CD4-positive, alpha-beta T cell (primary cell): Measurements from ENCODE around the gene NCKAP5. TPM values are rescaled to one million over a fixed set of nuclear protein-coding genes. Genes with fewer than 3 reads are reported as not detected.

Experiments used
- ATAC-seq: fragments of 200-7000 bp; cut with Tn5 transposase; one replicate; pipeline ENCODE4 v1.10.0; 2022; ENCODE audit warnings: mild to moderate bottlenecking; ENCODE audit not compliant: poor library complexity
- CTCF ChIA-PET: fragments of 350-600 bp; sonication (Branson Sonifier 250); formaldehyde crosslinking; loops from one replicate; lab custom pipeline; 2021; ENCODE audit warnings: antibody characterized with exemption, inconsistent platforms; lab: Charles Lee
- POLR2A ChIA-PET: fragments of 350-600 bp; sonication (Branson Sonifier 250); formaldehyde crosslinking; loops from one replicate; lab custom pipeline; 2021; ENCODE audit warnings: antibody characterized with exemption, inconsistent platforms; lab: Charles Lee
- DNase-seq, 14 experiments: peaks; one replicate each; pipeline ENCODE4 v3.0.0-alpha.2; 2013 to 2020; ENCODE audit warnings: mixed read lengths in 2 of 14
- H3K27ac ChIP-seq, 2 donors: one replicate each; pipeline versions ENCODE4 v1.5.1 to v1.7.0; 2013; ENCODE audit warnings: low read length in 2 of 2, low read depth in 1 of 2, mild to moderate bottlenecking in 1 of 2
- H3K27me3 ChIP-seq, 2 experiments: 1 replicate in 1 of 2; 2 replicates in 1 of 2; pipeline versions ENCODE4 v1.6.1 to v1.7.0; 2013; ENCODE audit warnings: low read length in 2 of 2, control low read depth in 1 of 2, mild to moderate bottlenecking in 1 of 2, moderate library complexity in 1 of 2; ENCODE audit not compliant: insufficient read depth in 2 of 2, control insufficient read depth in 1 of 2
- H3K36me3 ChIP-seq: one replicate; pipeline ENCODE4 v1.6.1; 2013; ENCODE audit warnings: low read length, control low read depth; ENCODE audit not compliant: insufficient read depth
- H3K4me1 ChIP-seq: one replicate; pipeline ENCODE4 v1.6.1; 2013; ENCODE audit warnings: low read length, control low read depth; ENCODE audit not compliant: insufficient read depth
- H3K4me3 ChIP-seq: one replicate; pipeline ENCODE4 v1.5.1; 2013; ENCODE audit warnings: mild to moderate bottlenecking, low read length, moderate library complexity
- H3K9me3 ChIP-seq, 2 experiments: 1 replicate in 1 of 2; 2 replicates in 1 of 2; pipeline versions ENCODE4 v1.6.1 to v1.7.0; 2013; ENCODE audit warnings: low read length in 2 of 2, mild to moderate bottlenecking in 2 of 2, control low read depth in 1 of 2, moderate library complexity in 1 of 2; ENCODE audit not compliant: control insufficient read depth in 1 of 2, insufficient read depth in 1 of 2
- H3K27ac Mint-ChIP-seq: one replicate; pipeline ENCODE4 v1.8.0; 2020; ENCODE audit warnings: mixed read lengths
- H3K27me3 Mint-ChIP-seq: one replicate; pipeline ENCODE4 v1.8.0; 2021; ENCODE audit warnings: mixed read lengths
- H3K36me3 Mint-ChIP-seq: one replicate; pipeline ENCODE4 v1.8.0; 2021; ENCODE audit warnings: low read depth, mixed read lengths
- H3K4me1 Mint-ChIP-seq: one replicate; pipeline ENCODE4 v1.8.0; 2021; ENCODE audit warnings: low read depth, mixed read lengths
- H3K4me3 Mint-ChIP-seq: one replicate; pipeline ENCODE4 v1.8.0; 2020; ENCODE audit warnings: mild to moderate bottlenecking, mixed read lengths
- H3K9me3 Mint-ChIP-seq: one replicate; pipeline ENCODE4 v1.8.0; 2020; ENCODE audit warnings: mixed read lengths
- CTCF ChIP-seq: fragments of 200-600 bp; IDR thresholded peaks from one replicate; pipeline ENCODE4 v1.8.0; 2022; ENCODE audit warnings: antibody characterized with exemption, mild to moderate bottlenecking
- intact Hi-C, 2 experiments: fragments of 100-400 bp; cut with DNase I in 1 of 2; cut with micrococcal nuclease in 1 of 2; formaldehyde crosslinking; loops; one replicate each; pipeline versions ENCODE4 v1.15.1 to v1.9.0; 2023 to 2025; cut with DNase I, micrococcal nuclease
- total RNA-seq, 174 experiments: library from RNA in 2 of 174; stranded (reverse) in 2 of 174; gene quantifications; one replicate each; pipeline ENCODE4 v1.2.3 and lab custom pipeline; 2021 to 2026

The NCKAP5 gene
- total RNA-seq, 2 experiments from 2014 or later, result not detected

GRCh38 chr2:133422931-133423351, 145.3 kb downstream of the NCKAP5 start:
- Mint-ChIP-seq H3K36me3 (no peaks in the 10 kb centered on the region), H3K27ac (no peak overlapping the region), H3K4me1 (no peaks in the 10 kb centered on the region), H3K9me3 (no peaks in the 10 kb centered on the region), H3K4me3 (no peak overlapping the region), H3K27me3 (no peaks in the 10 kb centered on the region)
- peaks cover 0 to 3% of the 10 kb centered on the region in 2 experiments for H3K9me3 ChIP-seq
- H3K27ac ChIP-seq, result no peak overlapping the region
- no peaks in the 10 kb centered on the region for H3K27me3 ChIP-seq
- ChIA-PET POLR2A (no interaction called here), CTCF (no interaction called here)
- H3K36me3 ChIP-seq, result no peaks in the 10 kb centered on the region
- no peak overlapping the region for H3K4me3 ChIP-seq
- intact Hi-C loops, result no loop called here
- no peak for DNase-seq
- no peaks in the 10 kb centered on the region for H3K4me1 ChIP-seq
- TF ChIP-seq CTCF, result no peak
- no peak for ATAC-seq

- ChIA-PET CTCF (no interaction called here), POLR2A (no interaction called here)
- H3K9me3 Mint-ChIP-seq, result no peaks in the 10 kb centered on the region
- H3K27ac Mint-ChIP-seq, result no peak overlapping the region
- Histone ChIP-seq H3K9me3 (peaks cover 0 to 8% of the 10 kb centered on the region in 2 experiments), H3K27me3 (no peaks in the 10 kb centered on the region), H3K36me3 (no peaks in the 10 kb centered on the region), H3K4me3 (no peak overlapping the region), H3K27ac (no peak overlapping the region), H3K4me1 (no peaks in the 10 kb centered on the region)
- no peak overlapping the region for H3K4me3 Mint-ChIP-seq
- no peaks in the 10 kb centered on the region for H3K4me1 Mint-ChIP-seq
- ATAC-seq, result no peak
- no peak for DNase-seq
- no peaks in the 10 kb centered on the region for H3K27me3 Mint-ChIP-seq
- intact Hi-C loops, result no loop called here
- no peak for TF ChIP-seq CTCF
- no peaks in the 10 kb centered on the region for H3K36me3 Mint-ChIP-seq
Measured at GRCh38 chr2:133421516-133422324, 146.5 kb downstream of the NCKAP5 start.

- no peaks in the 10 kb centered on the region for H3K4me1 Mint-ChIP-seq
- no peak overlapping the region for H3K4me3 Mint-ChIP-seq
- DNase-seq, result no peak
- Histone ChIP-seq H3K4me1 (no peaks in the 10 kb centered on the region), H3K4me3 (no peak overlapping the region), H3K36me3 (no peaks in the 10 kb centered on the region), H3K9me3 (peaks cover 0 to 5% of the 10 kb centered on the region in 2 experiments), H3K27me3 (no peaks in the 10 kb centered on the region), H3K27ac (no peak overlapping the region)
- ATAC-seq, result no peak
- no peak overlapping the region for H3K27ac Mint-ChIP-seq
- ChIA-PET POLR2A (no interaction called here), CTCF (no interaction called here)
- no peak for TF ChIP-seq CTCF
- intact Hi-C loops, result no loop called here
- no peaks in the 10 kb centered on the region for H3K27me3 Mint-ChIP-seq
- no peaks in the 10 kb centered on the region for H3K9me3 Mint-ChIP-seq
- no peaks in the 10 kb centered on the region for H3K36me3 Mint-ChIP-seq
Measured at GRCh38 chr2:133420788-133421187, 147.5 kb downstream of the NCKAP5 start.
